Sigmoid colon (tissue), 4 donors: Measurements from ENCODE around the gene CPSF4.
"Not testable (repeated sequence)": the region's sequence is repeated elsewhere in the genome, so short reads cannot be mapped to it uniquely, and the experiment has no call there.

ENCODE experiments used
- EP300 ChIP-seq, 4 donors: sonication (generic); formaldehyde crosslinking; IDR thresholded peaks; one replicate each; pipeline ENCODE4 v1.6.1; 2017; ENCODE audit warnings: antibody characterized with exemption in 4 of 4
- POLR2A ChIP-seq, 2 donors: fragments of 450-650 bp; IDR thresholded peaks; one replicate each; pipeline ENCODE4 v1.6.1; 2016; ENCODE audit warnings: antibody characterized with exemption in 2 of 2, mild to moderate bottlenecking in 2 of 2, moderate library complexity in 2 of 2
- POLR2AphosphoS5 ChIP-seq, 4 donors: sonication (generic); formaldehyde crosslinking; IDR thresholded peaks; one replicate each; pipeline ENCODE4 v1.6.1; 2017; ENCODE audit warnings: antibody characterized with exemption in 4 of 4
- TF ChIP-seq, protein P1 (sequence below), 4 experiments: fragments of 450-650 bp in 3 of 4; fragments of 200-600 bp in 1 of 4; IDR thresholded peaks; one replicate each; pipeline ENCODE4 v1.5.1; 2016 to 2019; ENCODE audit warnings: antibody characterized with exemption in 4 of 4, mild to moderate bottlenecking in 3 of 4, moderate library complexity in 2 of 4

DNA sequence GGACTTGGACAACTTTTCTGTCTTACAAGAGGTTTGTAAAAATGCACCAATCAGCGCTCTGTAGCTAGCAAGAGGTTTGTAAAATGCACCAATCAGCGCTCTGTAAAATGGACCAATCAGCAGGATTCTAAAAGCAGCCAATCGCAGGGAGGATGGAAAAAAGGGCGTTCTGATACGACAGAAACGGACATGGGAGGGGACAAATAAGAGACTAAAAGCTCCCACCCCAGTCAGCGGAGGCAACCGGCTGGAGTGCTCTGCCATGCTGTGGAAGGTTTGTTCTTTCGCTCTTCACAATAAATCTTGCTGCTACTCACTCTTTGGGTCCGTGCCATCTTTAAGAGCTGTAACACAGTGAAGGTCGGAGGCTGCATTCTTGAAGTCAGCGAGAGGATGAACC is 62.5 kb downstream of the CPSF4 start:
- TF ChIP-seq, protein P1, sequence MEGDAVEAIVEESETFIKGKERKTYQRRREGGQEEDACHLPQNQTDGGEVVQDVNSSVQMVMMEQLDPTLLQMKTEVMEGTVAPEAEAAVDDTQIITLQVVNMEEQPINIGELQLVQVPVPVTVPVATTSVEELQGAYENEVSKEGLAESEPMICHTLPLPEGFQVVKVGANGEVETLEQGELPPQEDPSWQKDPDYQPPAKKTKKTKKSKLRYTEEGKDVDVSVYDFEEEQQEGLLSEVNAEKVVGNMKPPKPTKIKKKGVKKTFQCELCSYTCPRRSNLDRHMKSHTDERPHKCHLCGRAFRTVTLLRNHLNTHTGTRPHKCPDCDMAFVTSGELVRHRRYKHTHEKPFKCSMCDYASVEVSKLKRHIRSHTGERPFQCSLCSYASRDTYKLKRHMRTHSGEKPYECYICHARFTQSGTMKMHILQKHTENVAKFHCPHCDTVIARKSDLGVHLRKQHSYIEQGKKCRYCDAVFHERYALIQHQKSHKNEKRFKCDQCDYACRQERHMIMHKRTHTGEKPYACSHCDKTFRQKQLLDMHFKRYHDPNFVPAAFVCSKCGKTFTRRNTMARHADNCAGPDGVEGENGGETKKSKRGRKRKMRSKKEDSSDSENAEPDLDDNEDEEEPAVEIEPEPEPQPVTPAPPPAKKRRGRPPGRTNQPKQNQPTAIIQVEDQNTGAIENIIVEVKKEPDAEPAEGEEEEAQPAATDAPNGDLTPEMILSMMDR (IDR thresholded peaks at IDR 0.05): not testable (repeated sequence)
- not testable (repeated sequence) for TF ChIP-seq EP300, POLR2A, POLR2AphosphoS5 (IDR thresholded peaks at IDR 0.05)
